ENCODE measurements around the gene KRT1.
"Not testable (repeated sequence)": the region's sequence is repeated elsewhere in the genome, so short reads cannot be mapped to it uniquely, and the experiment has no call there.

KRT1 gene

GRCh38 chr12:52680363-52680762 lies at the start of gene KRT1:
Gene KRT1, minus strand, starts transcription at chr12:52680407. Its CDS starts 59 bp downstream, at chr12:52680348.
- no peak for DNase-seq (ENCODE audit: low spot score)

- DNase-seq (ENCODE audit: low spot score), result no peak
Observed at GRCh38 chr12:52729147-52729546, 48.9 kb upstream of the KRT1 start.

GRCh38 chr12:52728374-52728773 lies 48.2 kb upstream of the KRT1 start:
- no peak for DNase-seq (ENCODE audit: low spot score)

GRCh38 chr12:52727037-52727436 lies 46.8 kb upstream of the KRT1 start:
- DNase-seq (ENCODE audit: low spot score), result no peak

- no peak for DNase-seq (ENCODE audit: low spot score)
Observed at GRCh38 chr12:52726451-52726850, 46.2 kb upstream of the KRT1 start.

- no peak for DNase-seq (ENCODE audit: low spot score)
Observed at GRCh38 chr12:52724384-52724783, 44.2 kb upstream of the KRT1 start.

- DNase-seq (ENCODE audit: low spot score), result no peak
Observed at GRCh38 chr12:52722680-52723079, 42.5 kb upstream of the KRT1 start.

- DNase-seq (ENCODE audit: low spot score), result no peak
Observed at GRCh38 chr12:52721838-52722470, 41.7 kb upstream of the KRT1 start.

GRCh38 chr12:52720365-52720886 lies 40.2 kb upstream of the KRT1 start:
- no peak for DNase-seq (ENCODE audit: low spot score)

GRCh38 chr12:52716061-52716460 lies 35.9 kb upstream of the KRT1 start:
- no peak for DNase-seq (ENCODE audit: low spot score)

- peak; percentile 8 for DNase-seq (ENCODE audit: low spot score)
Observed at GRCh38 chr12:52715416-52715815, 35.2 kb upstream of the KRT1 start.

- DNase-seq (ENCODE audit: low spot score), result no peak
Observed at GRCh38 chr12:52714887-52715281, 34.7 kb upstream of the KRT1 start.

- no peak for DNase-seq (ENCODE audit: low spot score)
Observed at GRCh38 chr12:52713960-52714886, 34.0 kb upstream of the KRT1 start.

GRCh38 chr12:52712122-52712521 lies 31.9 kb upstream of the KRT1 start:
- not testable (repeated sequence) for DNase-seq (ENCODE audit: low spot score)

GRCh38 chr12:52710730-52711129 lies 30.5 kb upstream of the KRT1 start:
- DNase-seq (ENCODE audit: low spot score), result no peak

GRCh38 chr12:52708010-52708409 lies 27.8 kb upstream of the KRT1 start:
- no peak for DNase-seq (ENCODE audit: low spot score)

GRCh38 chr12:52704464-52704863 lies 24.3 kb upstream of the KRT1 start:
- DNase-seq (ENCODE audit: low spot score), result no peak

- no peak for DNase-seq (ENCODE audit: low spot score)
Observed at GRCh38 chr12:52703878-52704277, 23.7 kb upstream of the KRT1 start.

- no peak for DNase-seq (ENCODE audit: low spot score)
Observed at GRCh38 chr12:52703424-52703823, 23.2 kb upstream of the KRT1 start, which contains the start of gene KRT77. Gene KRT77, minus strand, starts transcription at chr12:52703524. Its CDS starts 90 bp downstream, at chr12:52703434.

GRCh38 chr12:52702338-52702737 lies 22.1 kb upstream of the KRT1 start:
- DNase-seq (ENCODE audit: low spot score), result no peak

GRCh38 chr12:52701281-52701680 lies 21.1 kb upstream of the KRT1 start:
- no peak for DNase-seq (ENCODE audit: low spot score)

GRCh38 chr12:52699960-52700359 lies 19.8 kb upstream of the KRT1 start:
- DNase-seq (ENCODE audit: low spot score), result no peak

GRCh38 chr12:52699373-52699772 lies 19.2 kb upstream of the KRT1 start:
- DNase-seq (ENCODE audit: low spot score), result no peak
